PFSK-1 (cell line): ENCODE data around the gene GAS1.

ENCODE experiments used
- FOXP2 ChIP-seq: optimal IDR thresholded peaks from 2 replicates; pipeline ENCODE3; 2011; ENCODE audit warnings: borderline replicate concordance, control low read depth, inconsistent platforms; ENCODE audit not compliant: insufficient read depth; ENCODE audit errors: extremely low read length, extremely low read depth
- POLR2AphosphoS5 ChIP-seq: IDR thresholded peaks from 2 replicates; pipeline ENCODE4 v1.6.1; 2012; ENCODE audit warnings: low read depth, mild to moderate bottlenecking, control low read depth, low read length, moderate library complexity
- REST ChIP-seq, 2 experiments: IDR thresholded peaks; 2 replicates each; pipeline versions ENCODE4 v1.6.1 to v1.8.0; 2011 to 2012; ENCODE audit warnings: low read depth in 2 of 2, low read length in 2 of 2, control low read depth in 1 of 2, inconsistent platforms in 1 of 2, mild to moderate bottlenecking in 1 of 2, moderate library complexity in 1 of 2; ENCODE audit not compliant: insufficient read depth in 1 of 2
- SIN3A ChIP-seq: IDR thresholded peaks from 2 replicates; pipeline ENCODE4 v1.6.1; 2012; ENCODE audit warnings: mild to moderate bottlenecking, low read length, moderate library complexity, borderline replicate concordance; ENCODE audit not compliant: insufficient read depth
- TAF1 ChIP-seq: IDR thresholded peaks from 2 replicates; pipeline ENCODE4 v1.6.1; 2012; ENCODE audit warnings: low read length, control low read depth, borderline replicate concordance; ENCODE audit not compliant: insufficient read depth

Gene GAS1

GRCh38 chr9:86902991-86903733 lies 44.1 kb downstream of the GAS1 start:
- TF ChIP-seq REST (IDR thresholded peaks at IDR 0.05; ENCODE audit: insufficient read depth in 1 of 2, low read depth in 2 of 2, low read length in 2 of 2) (no peak), SIN3A (no peak), POLR2AphosphoS5 (no peak), TAF1 (no peak), FOXP2 (no peak)

DNA sequence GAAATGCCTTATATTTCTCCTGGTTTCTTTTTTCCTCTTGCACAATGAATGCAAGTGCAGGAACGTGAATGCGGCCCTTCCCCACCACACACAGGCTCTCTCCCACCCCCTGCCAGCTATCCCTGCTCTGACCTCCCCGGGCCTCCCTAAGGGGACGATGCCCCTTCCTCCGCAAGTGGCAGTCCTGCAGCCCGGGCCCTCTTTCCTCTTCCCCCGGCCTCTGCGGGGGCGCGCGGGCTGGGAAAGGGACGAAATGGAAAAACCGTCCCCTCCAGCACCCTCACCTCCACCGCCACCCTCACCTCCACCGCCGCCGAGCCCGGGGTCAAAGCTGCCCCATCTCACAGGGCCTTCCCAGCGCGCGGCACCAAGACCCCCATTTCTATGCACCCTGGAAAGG lies 44.7 kb downstream of the GAS1 start:
- TF ChIP-seq SIN3A (no peak), REST (IDR thresholded peaks at IDR 0.05; ENCODE audit: insufficient read depth in 1 of 2, low read depth in 2 of 2, low read length in 2 of 2) (no peak), POLR2AphosphoS5 (no peak), TAF1 (no peak), FOXP2 (no peak)

- no peak for TF ChIP-seq POLR2AphosphoS5
These were observed 45.1 kb downstream of the GAS1 start for GRCh38 chr9:86902176-86902575.

DNA sequence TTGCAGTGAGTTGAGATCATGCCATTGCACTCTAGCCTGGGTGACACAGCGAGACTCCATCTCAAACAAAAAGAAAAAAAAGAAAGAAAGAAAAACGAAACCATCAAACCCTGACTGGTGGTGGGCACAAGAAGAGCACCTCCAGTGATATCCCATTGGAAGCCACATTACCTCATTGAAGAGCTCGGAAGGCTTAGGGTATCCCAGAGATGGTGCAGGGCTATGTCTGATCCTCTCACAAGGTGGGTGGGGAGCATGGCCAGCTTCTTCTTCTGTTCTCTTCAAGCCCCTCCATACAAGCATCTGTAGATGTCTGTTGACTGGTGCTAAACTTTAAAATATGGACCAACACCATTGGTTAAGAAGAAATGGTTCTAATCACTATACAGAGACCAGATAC lies 45.8 kb downstream of the GAS1 start:
- no peak for TF ChIP-seq SIN3A
- TF ChIP-seq TAF1 = no peak
- TF ChIP-seq FOXP2 = no peak
